ENCODE measurements around the gene EDNRA. TPM values are rescaled to one million over a fixed set of nuclear protein-coding genes. Genes with fewer than 3 reads are reported as not detected.

EDNRA gene
- total RNA-seq, 1 donor from 2014 or later: 5.8 TPM

DNA sequence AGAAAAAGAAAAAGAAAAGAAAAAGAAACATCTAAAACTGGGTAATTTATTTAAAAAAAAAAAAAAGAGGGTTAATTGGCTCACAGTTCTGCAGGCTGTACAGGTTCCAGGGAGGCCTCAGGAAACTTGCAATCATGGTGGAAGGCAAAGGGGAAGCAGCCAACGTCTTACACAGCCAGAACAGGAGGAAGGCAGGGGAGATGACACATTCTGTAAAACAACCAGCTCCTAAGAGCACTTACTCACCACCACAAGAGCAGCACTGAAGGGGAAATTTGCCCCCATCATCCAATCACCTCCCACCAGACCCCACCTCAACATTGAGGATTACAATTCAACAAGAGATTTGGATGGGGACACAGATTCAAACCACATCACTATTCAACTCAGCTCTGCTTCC is 99.5 kb downstream of the EDNRA start:
- H3K27me3 Mint-ChIP-seq (ENCODE audit: low read depth): no peaks in the 10 kb centered on the region
- no peak overlapping the region for H3K4me3 Mint-ChIP-seq
- H3K36me3 Mint-ChIP-seq (ENCODE audit: low read depth): no peaks in the 10 kb centered on the region
- peaks cover 8% of the 10 kb centered on the region for H3K9me3 Mint-ChIP-seq
- DNase-seq (ENCODE audit: low read depth, low spot score): no peak
- TF ChIP-seq, protein P1, sequence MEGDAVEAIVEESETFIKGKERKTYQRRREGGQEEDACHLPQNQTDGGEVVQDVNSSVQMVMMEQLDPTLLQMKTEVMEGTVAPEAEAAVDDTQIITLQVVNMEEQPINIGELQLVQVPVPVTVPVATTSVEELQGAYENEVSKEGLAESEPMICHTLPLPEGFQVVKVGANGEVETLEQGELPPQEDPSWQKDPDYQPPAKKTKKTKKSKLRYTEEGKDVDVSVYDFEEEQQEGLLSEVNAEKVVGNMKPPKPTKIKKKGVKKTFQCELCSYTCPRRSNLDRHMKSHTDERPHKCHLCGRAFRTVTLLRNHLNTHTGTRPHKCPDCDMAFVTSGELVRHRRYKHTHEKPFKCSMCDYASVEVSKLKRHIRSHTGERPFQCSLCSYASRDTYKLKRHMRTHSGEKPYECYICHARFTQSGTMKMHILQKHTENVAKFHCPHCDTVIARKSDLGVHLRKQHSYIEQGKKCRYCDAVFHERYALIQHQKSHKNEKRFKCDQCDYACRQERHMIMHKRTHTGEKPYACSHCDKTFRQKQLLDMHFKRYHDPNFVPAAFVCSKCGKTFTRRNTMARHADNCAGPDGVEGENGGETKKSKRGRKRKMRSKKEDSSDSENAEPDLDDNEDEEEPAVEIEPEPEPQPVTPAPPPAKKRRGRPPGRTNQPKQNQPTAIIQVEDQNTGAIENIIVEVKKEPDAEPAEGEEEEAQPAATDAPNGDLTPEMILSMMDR (conservative IDR thresholded peaks at IDR 0.05): no peak
- H3K4me1 Mint-ChIP-seq: peaks cover 8% of the 10 kb centered on the region
- no peak overlapping the region for H3K27ac Mint-ChIP-seq (ENCODE audit: unreplicated experiment)

DNA sequence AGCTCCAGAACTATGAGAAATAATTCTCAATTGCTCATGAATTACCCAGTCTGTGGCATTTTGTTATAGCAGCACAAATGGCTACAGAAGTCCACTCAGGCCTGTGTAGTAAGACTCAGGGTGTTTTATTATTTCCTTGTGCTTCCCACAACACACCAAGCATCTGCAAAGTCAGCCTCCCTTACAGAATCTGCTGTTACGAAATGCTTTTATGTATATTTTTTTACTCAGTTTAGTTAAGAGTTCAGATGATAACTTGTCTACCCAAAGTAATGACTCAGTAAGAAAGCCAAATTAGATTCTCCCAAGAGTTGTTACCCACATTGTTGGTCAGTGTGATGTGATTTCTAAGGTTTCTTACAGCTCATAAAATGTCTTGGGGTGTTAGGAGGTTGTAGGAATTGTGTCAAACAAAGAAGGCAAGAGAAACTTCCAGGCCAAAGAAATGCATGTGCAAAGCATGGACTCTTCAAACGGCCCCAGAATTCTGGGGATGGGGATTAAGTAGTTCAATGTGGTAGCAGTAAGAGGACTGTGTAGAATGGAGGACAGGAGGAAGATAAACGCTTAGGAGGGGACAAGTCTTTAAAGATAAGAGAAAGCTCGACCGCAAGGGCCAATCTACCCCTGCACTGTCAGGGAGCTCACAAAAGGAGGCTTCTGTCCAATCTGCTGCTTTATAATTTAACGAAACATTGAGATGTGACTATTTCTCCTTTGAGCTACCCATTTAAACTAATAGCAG is 100.9 kb downstream of the EDNRA start:
- Mint-ChIP-seq H3K27ac (ENCODE audit: unreplicated experiment) (no peak overlapping the region), H3K27me3 (ENCODE audit: low read depth) (no peaks in the 10 kb centered on the region), H3K4me1 (peaks cover 20% of the 10 kb centered on the region), H3K9me3 (peaks cover 10% of the 10 kb centered on the region), H3K4me3 (no peak overlapping the region), H3K36me3 (ENCODE audit: low read depth) (no peaks in the 10 kb centered on the region)
- no peak for DNase-seq (ENCODE audit: low read depth, low spot score)
- TF ChIP-seq, protein P1 (conservative IDR thresholded peaks at IDR 0.05): no peak

DNA sequence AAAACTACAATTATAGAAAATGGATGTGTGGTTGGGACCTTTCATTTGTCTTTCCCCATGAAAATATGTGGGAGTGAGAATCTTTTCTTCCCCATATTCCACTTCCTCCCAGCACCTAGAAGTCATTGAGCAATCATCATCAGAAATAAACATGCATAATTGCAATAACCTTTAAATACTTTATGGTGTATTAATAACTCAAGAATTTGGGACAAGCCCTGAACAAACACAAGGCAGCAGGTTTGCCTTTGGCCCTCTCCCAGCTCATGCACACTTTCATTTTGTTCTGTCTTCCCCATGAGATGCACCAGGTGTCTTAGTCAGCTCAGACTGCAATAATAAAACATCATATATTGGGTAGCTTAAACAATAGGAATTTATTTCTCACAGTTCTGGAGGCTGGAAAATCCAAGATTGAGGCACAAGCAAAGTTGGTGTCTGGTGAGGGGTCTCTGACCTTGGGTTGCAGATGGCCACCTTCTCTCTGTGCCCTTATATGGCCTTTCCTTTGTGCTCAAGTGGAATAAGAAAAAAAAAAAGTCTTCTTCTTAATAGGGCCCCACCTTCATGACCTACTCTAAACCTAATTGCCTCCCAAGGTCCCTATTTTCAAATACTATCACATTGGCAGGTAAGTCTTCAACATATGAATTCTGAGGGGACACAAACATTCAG is 101.6 kb downstream of the EDNRA start:
- Mint-ChIP-seq H3K4me3 (no peak overlapping the region), H3K4me1 (peaks cover 27% of the 10 kb centered on the region), H3K27me3 (ENCODE audit: low read depth) (no peaks in the 10 kb centered on the region), H3K36me3 (ENCODE audit: low read depth) (no peaks in the 10 kb centered on the region), H3K27ac (ENCODE audit: unreplicated experiment) (no peak overlapping the region), H3K9me3 (peaks cover 10% of the 10 kb centered on the region)
- TF ChIP-seq, protein P1 (conservative IDR thresholded peaks at IDR 0.05): no peak
- no peak for DNase-seq (ENCODE audit: low read depth, low spot score)

DNA sequence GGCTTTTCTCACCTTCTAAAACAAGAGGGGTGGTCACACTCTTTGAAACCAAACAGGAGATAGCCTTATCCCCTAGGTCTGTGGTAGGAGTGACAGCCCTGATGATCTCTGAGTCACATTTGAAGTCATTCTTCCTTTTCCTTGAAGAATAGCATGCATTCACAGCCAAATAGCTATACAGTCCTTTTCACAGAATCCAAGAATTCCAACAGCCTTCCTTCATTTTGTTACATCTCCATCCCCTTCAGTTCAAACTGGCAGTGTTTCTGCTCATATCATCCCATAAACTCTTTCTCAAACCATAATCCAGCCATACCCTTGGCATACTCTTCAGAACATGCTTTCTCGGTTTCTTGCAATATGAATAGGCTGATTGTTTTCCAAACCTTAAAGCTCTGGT is 103.0 kb downstream of the EDNRA start:
- H3K4me1 Mint-ChIP-seq: peaks cover 36% of the 10 kb centered on the region
- no peaks in the 10 kb centered on the region for H3K36me3 Mint-ChIP-seq (ENCODE audit: low read depth)
- no peak overlapping the region for H3K4me3 Mint-ChIP-seq
- H3K27me3 Mint-ChIP-seq (ENCODE audit: low read depth): no peaks in the 10 kb centered on the region
- no peak overlapping the region for H3K27ac Mint-ChIP-seq (ENCODE audit: unreplicated experiment)
- H3K9me3 Mint-ChIP-seq: peaks cover 10% of the 10 kb centered on the region
- TF ChIP-seq, protein P1 (conservative IDR thresholded peaks at IDR 0.05): no peak
- DNase-seq (ENCODE audit: low read depth, low spot score): no peak

DNA sequence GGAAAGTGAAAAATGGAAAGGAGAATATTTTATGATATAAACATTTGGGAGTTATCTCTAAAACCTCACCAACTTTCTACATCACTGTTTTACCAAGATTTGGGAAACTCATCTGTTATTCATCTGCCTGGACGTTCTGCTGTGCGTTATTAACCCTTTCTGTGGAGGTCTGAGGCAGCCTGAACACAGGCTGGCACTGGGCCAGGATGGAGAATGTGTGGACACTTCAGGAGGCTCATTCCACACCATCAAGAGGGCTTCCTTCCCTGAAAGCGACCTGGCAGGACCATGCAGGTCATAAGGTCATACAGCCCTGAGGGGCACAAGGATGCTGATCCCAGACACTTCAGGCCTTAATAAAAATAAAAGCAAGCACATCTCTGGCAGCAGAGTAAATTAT is 105.1 kb downstream of the EDNRA start:
- H3K27me3 Mint-ChIP-seq (ENCODE audit: low read depth): no peaks in the 10 kb centered on the region
- H3K27ac Mint-ChIP-seq (ENCODE audit: unreplicated experiment): no peak overlapping the region
- no peaks in the 10 kb centered on the region for H3K36me3 Mint-ChIP-seq (ENCODE audit: low read depth)
- peaks cover 51% of the 10 kb centered on the region for H3K4me1 Mint-ChIP-seq
- H3K4me3 Mint-ChIP-seq: no peak overlapping the region
- TF ChIP-seq, protein P1 (conservative IDR thresholded peaks at IDR 0.05): no peak
- H3K9me3 Mint-ChIP-seq: peaks cover 8% of the 10 kb centered on the region
- no peak for DNase-seq (ENCODE audit: low read depth, low spot score)
